Left lung (tissue), 10 donors: ENCODE measurements around the gene DLG2. TPM values are rescaled to one million over a fixed set of nuclear protein-coding genes. Genes with fewer than 3 reads are reported as not detected.

Source experiments
- ATAC-seq: fragments of 200-7000 bp; cut with Tn5 transposase; one replicate; pipeline ENCODE4 v1.9.1; 2020; ENCODE audit warnings: moderate library complexity
- DNase-seq, 4 donors: peaks; one replicate each; pipeline ENCODE4 v3.0.0-alpha.2; 2013 to 2020
- H3K27ac ChIP-seq, 2 donors: fragments of 200-600 bp; sonication (generic) in 1 of 2; one replicate each; pipeline versions ENCODE4 v1.5.0 to v1.8.0; 2020 to 2021
- H3K27me3 ChIP-seq, 2 donors: fragments of 200-600 bp; sonication (generic) in 1 of 2; one replicate each; pipeline versions ENCODE4 v1.5.0 to v1.8.0; 2020 to 2021
- H3K36me3 ChIP-seq, 2 donors: fragments of 200-600 bp; sonication (generic) in 1 of 2; one replicate each; pipeline versions ENCODE4 v1.5.0 to v1.8.0; 2020 to 2021
- H3K4me1 ChIP-seq, 2 donors: fragments of 200-600 bp; one replicate each; pipeline ENCODE4 v1.8.0; 2021
- H3K4me3 ChIP-seq, 2 donors: fragments of 200-600 bp; sonication (generic) in 1 of 2; one replicate each; pipeline versions ENCODE4 v1.5.0 to v1.8.0; 2020 to 2021; ENCODE audit warnings: mild to moderate bottlenecking in 1 of 2
- H3K9me3 ChIP-seq, 2 donors: fragments of 200-600 bp; sonication (generic) in 1 of 2; one replicate each; pipeline versions ENCODE4 v1.5.0 to v1.8.0; 2020 to 2021
- intact Hi-C, 2 donors: fragments of 100-400 bp; cut with DNase I; formaldehyde crosslinking; loops; one replicate each; pipeline versions ENCODE4 v1.11.2 to v1.14.2; 2022
- polyA plus RNA-seq, 6 donors: library from polyadenylated mRNA; unstranded; fragments of 120-200 nt; gene quantifications; one replicate each; pipeline ENCODE4 v1.2.1, GENCODE V29; 2013; ENCODE audit not compliant: insufficient read length in 6 of 6
- total RNA-seq, 2 donors: library from RNA; stranded (reverse); fragmentation: NEBNext Ultra II Directional; extraction: Animal tissue kit (Norgen Biotek cat#: 25700); gene quantifications; one replicate each; pipeline ENCODE4 v1.2.1, GENCODE V29; 2021
- TF ChIP-seq, protein P1 (sequence below), 2 donors: fragments of 200-600 bp; sonication (generic) in 1 of 2; IDR thresholded peaks; one replicate each; pipeline versions ENCODE4 v1.5.0 to v1.8.0; 2021; ENCODE audit warnings: antibody characterized with exemption in 2 of 2
- donor health status: DM: no; HTN: yes; CAD: no.
- donor health status: DM: no; HTN: no; CAD: no.

DLG2 gene
- total and polyA plus RNA-seq, 8 donors: 4.5 to 15.0 (median 8.6) TPM

- no peak overlapping the region for H3K27ac ChIP-seq
Observed at GRCh38 chr11:84923489-84923888, 703.7 kb downstream of the DLG2 start.

DNA sequence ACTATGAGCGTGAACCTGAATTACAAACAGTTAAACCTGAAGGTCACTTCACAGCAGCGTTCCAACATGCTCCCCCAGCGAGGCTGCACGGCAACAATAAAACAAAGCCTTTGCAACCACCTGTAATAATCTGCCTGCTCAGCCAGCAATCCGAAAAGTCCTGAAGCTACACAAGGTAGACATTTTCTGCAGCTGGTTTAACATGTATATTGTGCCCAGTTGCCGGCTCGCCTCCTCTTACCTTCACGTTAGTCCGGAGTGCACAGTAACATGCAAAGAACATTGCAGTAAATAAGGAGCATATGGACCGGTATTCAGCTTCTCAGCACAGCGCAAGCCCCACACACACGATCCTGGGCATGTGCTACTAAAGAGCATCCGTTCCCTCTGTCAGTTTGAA lies 704.3 kb downstream of the DLG2 start:
- intact Hi-C loops: no loop called here
- DNase-seq (no peak), ATAC-seq (no peak)
- Histone ChIP-seq H3K27me3 (no peaks in the 10 kb centered on the region), H3K4me3 (no peak overlapping the region), H3K27ac (no peak overlapping the region), H3K9me3 (no peaks in the 10 kb centered on the region), H3K36me3 (no peaks in the 10 kb centered on the region), H3K4me1 (no peaks in the 10 kb centered on the region)
- TF ChIP-seq, protein P1, sequence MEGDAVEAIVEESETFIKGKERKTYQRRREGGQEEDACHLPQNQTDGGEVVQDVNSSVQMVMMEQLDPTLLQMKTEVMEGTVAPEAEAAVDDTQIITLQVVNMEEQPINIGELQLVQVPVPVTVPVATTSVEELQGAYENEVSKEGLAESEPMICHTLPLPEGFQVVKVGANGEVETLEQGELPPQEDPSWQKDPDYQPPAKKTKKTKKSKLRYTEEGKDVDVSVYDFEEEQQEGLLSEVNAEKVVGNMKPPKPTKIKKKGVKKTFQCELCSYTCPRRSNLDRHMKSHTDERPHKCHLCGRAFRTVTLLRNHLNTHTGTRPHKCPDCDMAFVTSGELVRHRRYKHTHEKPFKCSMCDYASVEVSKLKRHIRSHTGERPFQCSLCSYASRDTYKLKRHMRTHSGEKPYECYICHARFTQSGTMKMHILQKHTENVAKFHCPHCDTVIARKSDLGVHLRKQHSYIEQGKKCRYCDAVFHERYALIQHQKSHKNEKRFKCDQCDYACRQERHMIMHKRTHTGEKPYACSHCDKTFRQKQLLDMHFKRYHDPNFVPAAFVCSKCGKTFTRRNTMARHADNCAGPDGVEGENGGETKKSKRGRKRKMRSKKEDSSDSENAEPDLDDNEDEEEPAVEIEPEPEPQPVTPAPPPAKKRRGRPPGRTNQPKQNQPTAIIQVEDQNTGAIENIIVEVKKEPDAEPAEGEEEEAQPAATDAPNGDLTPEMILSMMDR (IDR thresholded peaks at IDR 0.05): no peak

More at GRCh38 chr11:84923489-84923888, 703.7 kb downstream of the DLG2 start:
- H3K27me3 ChIP-seq: no peaks in the 10 kb centered on the region
- DNase-seq (no peak), ATAC-seq (no peak)
- no peaks in the 10 kb centered on the region for H3K9me3 ChIP-seq
- H3K36me3 ChIP-seq: no peaks in the 10 kb centered on the region
- TF ChIP-seq, protein P1 (IDR thresholded peaks at IDR 0.05): no peak
- no peaks in the 10 kb centered on the region for H3K4me1 ChIP-seq
- no peak overlapping the region for H3K4me3 ChIP-seq
- intact Hi-C loops: no loop called here

DNA sequence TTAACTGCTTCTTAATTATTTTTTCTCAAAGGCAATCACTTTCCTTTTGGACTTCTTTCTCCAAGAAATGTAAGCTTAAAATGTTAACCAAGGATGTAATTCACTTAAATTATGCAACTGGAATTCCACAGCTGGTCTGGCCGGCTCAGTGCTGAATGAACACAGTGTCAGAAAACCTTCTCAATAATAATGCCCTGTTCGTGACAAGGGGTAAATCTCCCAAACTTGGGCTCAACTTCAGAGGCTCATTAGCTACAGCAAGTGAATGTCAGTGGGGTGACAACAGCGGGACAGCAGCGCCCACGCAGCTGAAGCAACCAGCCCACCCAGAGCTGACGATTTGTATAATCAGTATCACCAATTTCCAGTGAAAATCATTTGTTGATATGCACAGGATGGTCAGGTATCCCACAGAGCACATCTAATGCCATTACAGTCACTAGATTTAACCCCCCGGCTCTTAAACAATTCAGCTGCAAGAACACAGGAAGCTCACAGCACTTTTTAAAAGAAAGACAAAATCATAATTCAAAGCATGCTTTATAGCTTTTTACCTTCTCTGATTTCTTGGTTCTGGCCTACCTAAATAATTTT lies 704.8 kb downstream of the DLG2 start:
- no peak for ATAC-seq
- Histone ChIP-seq H3K27ac (no peak overlapping the region), H3K27me3 (no peaks in the 10 kb centered on the region), H3K9me3 (no peaks in the 10 kb centered on the region), H3K4me3 (no peak overlapping the region), H3K4me1 (no peaks in the 10 kb centered on the region), H3K36me3 (no peaks in the 10 kb centered on the region)
- intact Hi-C loops: no loop called here
- DNase-seq: peak in 2 of 4 donors; percentile 0 to 5
- TF ChIP-seq, protein P1 (IDR thresholded peaks at IDR 0.05): no peak

GRCh38 chr11:84914511-84914910 lies 712.6 kb downstream of the DLG2 start:
- H3K4me1 ChIP-seq: no peaks in the 10 kb centered on the region
- H3K27me3 ChIP-seq: no peaks in the 10 kb centered on the region
- intact Hi-C loops: no loop called here
- DNase-seq: no peak
- no peak for ATAC-seq
- TF ChIP-seq, protein P1 (IDR thresholded peaks at IDR 0.05): no peak
- H3K9me3 ChIP-seq: peaks cover 0 to 4% of the 10 kb centered on the region in 2 donors
- H3K27ac ChIP-seq: no peak overlapping the region
- no peaks in the 10 kb centered on the region for H3K36me3 ChIP-seq
- H3K4me3 ChIP-seq: no peak overlapping the region

DNA sequence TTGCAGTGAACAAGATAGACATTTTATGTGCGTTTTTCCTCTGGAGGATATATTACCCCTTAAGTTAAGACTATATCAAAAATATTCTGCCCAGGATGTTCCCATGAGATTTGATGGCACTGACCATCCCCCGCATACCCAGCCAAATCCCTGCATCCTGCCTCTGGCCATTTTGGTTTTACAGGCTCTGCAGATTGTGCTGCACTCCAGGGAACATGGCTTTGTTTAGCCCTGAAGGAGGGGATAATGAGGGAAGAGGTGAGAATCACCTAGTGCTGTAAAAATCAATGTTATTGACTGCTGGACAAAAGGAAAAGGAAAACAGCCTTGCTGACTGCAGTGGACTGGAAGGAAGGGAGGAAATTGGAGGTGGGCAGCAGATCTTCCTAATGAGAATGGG lies 717.4 kb downstream of the DLG2 start:
- no peak overlapping the region for H3K27ac ChIP-seq
- peaks cover 0 to 4% of the 10 kb centered on the region in 2 donors for H3K9me3 ChIP-seq
- no peak for DNase-seq
- no peaks in the 10 kb centered on the region for H3K36me3 ChIP-seq
- no peak overlapping the region for H3K4me3 ChIP-seq
- no peak for ATAC-seq
- intact Hi-C loops: no loop called here
- no peaks in the 10 kb centered on the region for H3K27me3 ChIP-seq
- H3K4me1 ChIP-seq: no peaks in the 10 kb centered on the region
- TF ChIP-seq, protein P1 (IDR thresholded peaks at IDR 0.05): no peak
